ENCODE data around the gene ARID2.

The ARID2 gene

DNA sequence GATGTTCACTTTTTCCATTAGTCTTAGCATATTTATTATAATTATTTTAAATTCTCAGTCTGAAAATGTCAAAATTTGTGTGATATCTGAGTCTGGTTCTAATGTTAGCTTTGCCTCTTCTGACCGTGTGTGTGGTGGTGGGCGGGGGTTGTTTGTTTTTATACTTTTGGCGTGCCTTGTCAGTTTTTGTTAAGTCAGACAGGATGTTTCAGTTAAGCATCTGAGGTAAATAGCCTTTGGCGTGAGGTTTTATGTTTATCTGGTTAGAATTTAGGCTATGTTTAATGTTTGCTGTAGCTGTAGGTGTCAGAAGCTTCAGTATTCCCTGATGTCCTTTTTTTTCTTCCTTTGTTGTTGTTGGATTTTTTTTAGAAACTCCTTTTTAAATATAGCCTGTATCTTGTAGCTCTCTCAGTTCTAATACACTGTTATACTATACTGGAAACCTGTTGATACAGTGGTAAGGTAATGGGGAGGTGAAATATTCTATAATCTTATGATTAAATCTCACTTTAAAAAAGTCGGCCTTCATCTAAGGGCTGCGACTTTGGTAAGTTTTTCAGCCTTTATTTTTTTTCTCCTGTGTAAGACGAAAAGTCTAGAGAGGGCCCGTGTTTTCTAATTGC lies 149.2 kb downstream of the ARID2 start:
- TF ChIP-seq FOXP2 (optimal IDR thresholded peaks at IDR 0.05; ENCODE audit: borderline replicate concordance, extremely low read depth, extremely low read length, insufficient read depth): no peak
- TF ChIP-seq, protein P1, sequence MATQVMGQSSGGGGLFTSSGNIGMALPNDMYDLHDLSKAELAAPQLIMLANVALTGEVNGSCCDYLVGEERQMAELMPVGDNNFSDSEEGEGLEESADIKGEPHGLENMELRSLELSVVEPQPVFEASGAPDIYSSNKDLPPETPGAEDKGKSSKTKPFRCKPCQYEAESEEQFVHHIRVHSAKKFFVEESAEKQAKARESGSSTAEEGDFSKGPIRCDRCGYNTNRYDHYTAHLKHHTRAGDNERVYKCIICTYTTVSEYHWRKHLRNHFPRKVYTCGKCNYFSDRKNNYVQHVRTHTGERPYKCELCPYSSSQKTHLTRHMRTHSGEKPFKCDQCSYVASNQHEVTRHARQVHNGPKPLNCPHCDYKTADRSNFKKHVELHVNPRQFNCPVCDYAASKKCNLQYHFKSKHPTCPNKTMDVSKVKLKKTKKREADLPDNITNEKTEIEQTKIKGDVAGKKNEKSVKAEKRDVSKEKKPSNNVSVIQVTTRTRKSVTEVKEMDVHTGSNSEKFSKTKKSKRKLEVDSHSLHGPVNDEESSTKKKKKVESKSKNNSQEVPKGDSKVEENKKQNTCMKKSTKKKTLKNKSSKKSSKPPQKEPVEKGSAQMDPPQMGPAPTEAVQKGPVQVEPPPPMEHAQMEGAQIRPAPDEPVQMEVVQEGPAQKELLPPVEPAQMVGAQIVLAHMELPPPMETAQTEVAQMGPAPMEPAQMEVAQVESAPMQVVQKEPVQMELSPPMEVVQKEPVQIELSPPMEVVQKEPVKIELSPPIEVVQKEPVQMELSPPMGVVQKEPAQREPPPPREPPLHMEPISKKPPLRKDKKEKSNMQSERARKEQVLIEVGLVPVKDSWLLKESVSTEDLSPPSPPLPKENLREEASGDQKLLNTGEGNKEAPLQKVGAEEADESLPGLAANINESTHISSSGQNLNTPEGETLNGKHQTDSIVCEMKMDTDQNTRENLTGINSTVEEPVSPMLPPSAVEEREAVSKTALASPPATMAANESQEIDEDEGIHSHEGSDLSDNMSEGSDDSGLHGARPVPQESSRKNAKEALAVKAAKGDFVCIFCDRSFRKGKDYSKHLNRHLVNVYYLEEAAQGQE (IDR thresholded peaks at IDR 0.05; ENCODE audit: insufficient read depth in 1 of 2, low read depth in 2 of 2, low read length in 2 of 2): no peak
- TF ChIP-seq SIN3A (IDR thresholded peaks at IDR 0.05; ENCODE audit: borderline replicate concordance, insufficient read depth, low read length): no peak
- TF ChIP-seq POLR2AphosphoS5 (IDR thresholded peaks at IDR 0.05; ENCODE audit: low read depth, low read length): no peak
- no peak for TF ChIP-seq TAF1 (IDR thresholded peaks at IDR 0.05; ENCODE audit: borderline replicate concordance, insufficient read depth, low read length)

DNA sequence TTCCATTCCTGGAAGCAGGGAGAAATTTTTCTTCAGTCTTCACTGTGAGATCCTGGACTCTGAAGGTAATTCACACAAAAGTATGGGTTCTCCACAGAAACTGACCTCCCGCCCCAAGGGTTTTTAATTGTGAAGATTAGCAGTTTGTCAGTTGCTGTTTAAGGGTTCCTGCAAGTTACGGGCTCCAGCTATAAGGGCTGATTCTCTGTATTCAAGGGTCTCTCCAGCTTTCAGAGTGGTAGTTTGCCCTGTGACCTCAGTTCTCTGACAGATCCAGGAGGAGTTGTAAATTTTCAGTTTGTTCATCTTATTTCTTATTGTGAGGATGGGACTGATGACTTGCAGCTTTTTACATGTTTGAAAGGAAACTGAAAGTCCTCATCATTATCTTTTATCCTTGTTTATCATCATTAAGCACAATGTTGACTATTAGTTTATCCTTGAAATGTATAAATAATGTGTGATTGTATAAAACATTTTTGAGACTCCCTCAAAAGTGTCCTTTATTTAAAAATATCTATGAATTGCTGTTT lies 149.9 kb downstream of the ARID2 start:
- TF ChIP-seq POLR2AphosphoS5 (IDR thresholded peaks at IDR 0.05; ENCODE audit: low read depth, low read length): no peak
- TF ChIP-seq SIN3A (IDR thresholded peaks at IDR 0.05; ENCODE audit: borderline replicate concordance, insufficient read depth, low read length): no peak
- TF ChIP-seq, protein P1 (IDR thresholded peaks at IDR 0.05; ENCODE audit: insufficient read depth in 1 of 2, low read depth in 2 of 2, low read length in 2 of 2): no peak
- no peak for TF ChIP-seq FOXP2 (optimal IDR thresholded peaks at IDR 0.05; ENCODE audit: borderline replicate concordance, extremely low read depth, extremely low read length, insufficient read depth)
- no peak for TF ChIP-seq TAF1 (IDR thresholded peaks at IDR 0.05; ENCODE audit: borderline replicate concordance, insufficient read depth, low read length)

DNA sequence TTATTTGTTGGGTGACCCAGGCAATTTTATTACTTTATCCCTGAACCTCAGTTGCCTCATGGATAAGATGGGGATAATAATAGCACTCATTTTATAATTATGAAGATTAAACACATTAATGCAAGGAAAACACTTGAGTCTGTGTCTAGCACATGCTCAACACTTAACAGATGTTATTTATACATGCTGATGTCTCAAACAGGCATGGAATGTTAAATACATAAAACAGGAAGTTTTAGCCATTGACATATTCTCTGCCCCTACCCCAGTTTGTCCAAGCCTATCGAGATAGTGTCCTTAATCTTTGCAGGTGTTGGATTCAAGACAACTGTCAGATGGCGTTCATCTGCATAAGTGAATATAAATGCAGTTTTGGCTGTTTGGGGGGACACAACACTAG lies 151.0 kb downstream of the ARID2 start:
- no peak for TF ChIP-seq SIN3A (IDR thresholded peaks at IDR 0.05; ENCODE audit: borderline replicate concordance, insufficient read depth, low read length)
- no peak for TF ChIP-seq FOXP2 (optimal IDR thresholded peaks at IDR 0.05; ENCODE audit: borderline replicate concordance, extremely low read depth, extremely low read length, insufficient read depth)
- TF ChIP-seq TAF1 (IDR thresholded peaks at IDR 0.05; ENCODE audit: borderline replicate concordance, insufficient read depth, low read length): no peak
- TF ChIP-seq, protein P1 (IDR thresholded peaks at IDR 0.05; ENCODE audit: insufficient read depth in 1 of 2, low read depth in 2 of 2, low read length in 2 of 2): no peak
- TF ChIP-seq POLR2AphosphoS5 (IDR thresholded peaks at IDR 0.05; ENCODE audit: low read depth, low read length): no peak

DNA sequence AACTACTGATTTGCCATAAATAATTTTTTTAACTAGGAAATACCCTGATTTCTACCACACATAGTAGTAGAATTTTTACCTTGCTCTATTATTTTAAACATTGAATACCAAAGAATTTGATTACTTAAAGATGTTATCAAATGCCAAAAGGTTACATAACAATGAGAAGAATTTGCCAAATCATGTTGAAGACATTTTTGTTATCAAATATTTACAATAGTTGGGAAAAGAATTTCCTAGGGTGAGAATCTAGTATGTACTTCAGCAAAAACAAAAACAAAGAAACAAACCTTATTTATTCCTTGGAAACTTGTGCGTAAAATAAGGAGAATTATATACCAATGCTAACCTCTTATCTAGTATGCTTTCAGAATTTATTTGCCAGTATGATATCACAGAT lies 153.7 kb downstream of the ARID2 start:
- TF ChIP-seq, protein P1 (IDR thresholded peaks at IDR 0.05; ENCODE audit: insufficient read depth in 1 of 2, low read depth in 2 of 2, low read length in 2 of 2): no peak
- TF ChIP-seq SIN3A (IDR thresholded peaks at IDR 0.05; ENCODE audit: borderline replicate concordance, insufficient read depth, low read length) (no peak), POLR2AphosphoS5 (IDR thresholded peaks at IDR 0.05; ENCODE audit: low read depth, low read length) (no peak), FOXP2 (optimal IDR thresholded peaks at IDR 0.05; ENCODE audit: borderline replicate concordance, extremely low read depth, extremely low read length, insufficient read depth) (no peak), TAF1 (IDR thresholded peaks at IDR 0.05; ENCODE audit: borderline replicate concordance, insufficient read depth, low read length) (no peak)

All from PFSK-1 (cell line).